ENCODE measurements around the gene SPRYD7. TPM values are rescaled to one million over a fixed set of nuclear protein-coding genes. Genes with fewer than 3 reads are reported as not detected.

SPRYD7 gene
- total and polyA plus RNA-seq, 2 of the 8 experiments (the other 6 are each of a cell fraction or from before 2014, with no cell fraction given) = 1.1 to 3.1 TPM

GRCh38 chr13:49898792-49899191 lies 37.3 kb downstream of the SPRYD7 start:
- no peaks in the 10 kb centered on the region for H3K79me1 ChIP-seq (ENCODE audit: low read depth, low read length)
- ChIA-PET POLR2A (ENCODE audit: partially characterized antibody) (no interaction called here), CTCF (ENCODE audit: partially characterized antibody) (interaction anchor here (0.6 to 1.7 kb wide), 3 partner anchors 10 to 807 kb away, joined by 4 to 6 read pairs (median 5); no protein-coding TSS in a partner anchor)
- H3K18ac ChIP-seq (ENCODE audit: extremely low read depth, low read length) = no peak overlapping the region
- DNase-seq (ENCODE audit: low read depth in 1 of 2, low spot score in 2 of 2) (no peak), FAIRE-seq (no peak)
- 95% methylated on average over 8 of the region's 8 CpGs; no CpG with 5 or more reads in 1 of the 2 experiments for WGBS, 2 experiments (ENCODE audit: extremely low coverage in 1 of 2, insufficient coverage in 1 of 2, insufficient read length in 1 of 2, insufficient replicate concordance in 2 of 2, low coverage in 1 of 2, low lambda C conversion rate in 2 of 2, missing lambda C conversion rate in 1 of 2)
- H4K20me1 ChIP-seq (replicated peaks in 1 of 2; ENCODE audit: control insufficient read depth in 1 of 2, insufficient read depth in 2 of 2, low read length in 2 of 2) = no peaks in the 10 kb centered on the region
- H3K4me1 ChIP-seq (replicated peaks in 1 of 4; ENCODE audit: control insufficient read depth in 3 of 4, insufficient read depth in 4 of 4, low read length in 3 of 4) = no peaks in the 10 kb centered on the region
- no peak overlapping the region for H3K9ac ChIP-seq (replicated peaks in 1 of 4; ENCODE audit: extremely low read depth in 1 of 4, low read depth in 3 of 4, low read length in 3 of 4)
- no peak overlapping the region for H2BK120ac ChIP-seq (replicated peaks; ENCODE audit: low read depth, low read length)
- no peak overlapping the region for H3K4me3 ChIP-seq (ENCODE audit: extremely low read depth in 1 of 4, insufficient read depth in 2 of 4, low read depth in 3 of 4, low read length in 4 of 4)
- no peak overlapping the region for H2BK5ac ChIP-seq (ENCODE audit: low read depth, low read length)
- no peak overlapping the region for H2BK15ac ChIP-seq (ENCODE audit: low read length)
- H4K5ac ChIP-seq (ENCODE audit: insufficient read length, low read depth, low read length) = no peak overlapping the region
- H3K56ac ChIP-seq (replicated peaks; ENCODE audit: insufficient read length, low read depth, low read length) = no peak overlapping the region
- H4K8ac ChIP-seq (ENCODE audit: extremely low read depth, insufficient read depth, low read length) = no peak overlapping the region
- no peak overlapping the region for H2BK20ac ChIP-seq (ENCODE audit: low read length)
- no peaks in the 10 kb centered on the region for H3K79me2 ChIP-seq (ENCODE audit: control insufficient read depth in 1 of 2, insufficient read depth in 2 of 2, low read length in 2 of 2)
- H3K27me3 ChIP-seq (replicated peaks in 1 of 4; ENCODE audit: control insufficient read depth in 3 of 4, extremely low read depth in 1 of 4, insufficient read depth in 3 of 4, low read length in 3 of 4) = no peaks in the 10 kb centered on the region
- H3K4me2 ChIP-seq (ENCODE audit: insufficient read depth in 1 of 2, low read depth in 2 of 2, low read length in 2 of 2) = no peak overlapping the region
- no peaks in the 10 kb centered on the region; a peak in 1 of 4 replicates for H3K9me3 ChIP-seq (ENCODE audit: insufficient read depth in 2 of 2, low read depth in 1 of 2, low read length in 1 of 2)
- TF ChIP-seq, protein P1, sequence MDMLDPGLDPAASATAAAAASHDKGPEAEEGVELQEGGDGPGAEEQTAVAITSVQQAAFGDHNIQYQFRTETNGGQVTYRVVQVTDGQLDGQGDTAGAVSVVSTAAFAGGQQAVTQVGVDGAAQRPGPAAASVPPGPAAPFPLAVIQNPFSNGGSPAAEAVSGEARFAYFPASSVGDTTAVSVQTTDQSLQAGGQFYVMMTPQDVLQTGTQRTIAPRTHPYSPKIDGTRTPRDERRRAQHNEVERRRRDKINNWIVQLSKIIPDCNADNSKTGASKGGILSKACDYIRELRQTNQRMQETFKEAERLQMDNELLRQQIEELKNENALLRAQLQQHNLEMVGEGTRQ (IDR thresholded peaks at IDR 0.05; ENCODE audit: low read length) = no peak
- TF ChIP-seq NRF1 (IDR thresholded peaks at IDR 0.05; ENCODE audit: low read depth, low read length) (no peak), SIRT6 (IDR thresholded peaks at IDR 0.05; ENCODE audit: low read length) (no peak), SP4 (IDR thresholded peaks at IDR 0.05; ENCODE audit: low read length) (no peak), RFX5 (IDR thresholded peaks at IDR 0.05; ENCODE audit: borderline replicate concordance, low read depth, low read length) (no peak), YY1 (IDR thresholded peaks at IDR 0.05; ENCODE audit: low read depth, low read length) (no peak)
- H4K91ac ChIP-seq (replicated peaks; ENCODE audit: insufficient read length, low read length) = no peak overlapping the region
- H3K14ac ChIP-seq (ENCODE audit: insufficient read length) = no peak overlapping the region
- H3K27ac ChIP-seq (ENCODE audit: low read depth, low read length) = no peak overlapping the region
- no peaks in the 10 kb centered on the region for H3K23me2 ChIP-seq (ENCODE audit: low read depth, low read length)
- H3K23ac ChIP-seq (ENCODE audit: insufficient read length) = no peak overlapping the region
- no peak overlapping the region for H3K4ac ChIP-seq (replicated peaks; ENCODE audit: insufficient read length, low read depth, low read length)
- no peak overlapping the region for H2BK12ac ChIP-seq (ENCODE audit: low read depth, low read length)
- no peak overlapping the region for H2AK5ac ChIP-seq (ENCODE audit: low read depth, low read length)
- no peak overlapping the region for H2AFZ ChIP-seq (ENCODE audit: low read length)
- H3K36me3 ChIP-seq (ENCODE audit: control insufficient read depth in 2 of 4, insufficient read depth in 4 of 4, low read length in 3 of 4) = no peaks in the 10 kb centered on the region

Data from H1 (cell line).